PC-3 (cell line): ENCODE results near the gene MTF2. TPM values are rescaled to one million over a fixed set of nuclear protein-coding genes. Genes with fewer than 3 reads are reported as not detected.

ENCODE experiments used
- ATAC-seq: fragments of 200-7000 bp; cut with Tn5 transposase; 2 replicates; pipeline ENCODE4 v1.9.1; 2020; ENCODE audit warnings: mild to moderate bottlenecking, moderate library complexity
- BruUV-seq: library from RNA; stranded (reverse); fragments of 400-500 nt; replicated peaks from 2 replicates; lab custom pipeline; 2021; lab: Mats Ljungman, UMichigan
- CTCF ChIA-PET: fragments of 300-600 bp; sonication (Branson Sonifier 250); formaldehyde crosslinking; loops from one replicate; lab custom pipeline; 2022; ENCODE audit warnings: antibody characterized with exemption; lab: Charles Lee
- POLR2A ChIA-PET: fragments of 300-600 bp; sonication (Branson Sonifier 250); formaldehyde crosslinking; loops from one replicate; lab custom pipeline; 2022; ENCODE audit warnings: antibody characterized with exemption; ENCODE audit not compliant: unreplicated experiment; lab: Charles Lee
- DNase-seq: peaks from one replicate; pipeline ENCODE4 v3.0.0-alpha.2; 2015
- H2AFZ ChIP-seq: fragments of 300-600 bp; sonication (generic); 2 replicates; pipeline ENCODE4 v1.6.0; 2016; ENCODE audit warnings: antibody characterized with exemption, low read length
- H3F3A ChIP-seq: fragments of 300-600 bp; sonication (generic); one replicate; pipeline ENCODE4 v1.6.0; 2017; ENCODE audit warnings: antibody characterized with exemption, low read length, control low read depth, mild to moderate bottlenecking; ENCODE audit not compliant: unreplicated experiment
- H3K27ac ChIP-seq: fragments of 300-600 bp; sonication (generic); 2 replicates; pipeline ENCODE4 v1.5.1; 2016; ENCODE audit warnings: mild to moderate bottlenecking, low read length
- H3K27me3 ChIP-seq: fragments of 300-600 bp; sonication (generic); 2 replicates; pipeline ENCODE4 v1.6.1; 2016; ENCODE audit warnings: low read length, mixed read lengths
- H3K36me3 ChIP-seq: fragments of 300-600 bp; sonication (generic); 2 replicates; pipeline ENCODE4 v1.6.1; 2016; ENCODE audit warnings: low read depth, mixed run types, low read length, mixed read lengths
- H3K4me1 ChIP-seq: fragments of 300-600 bp; sonication (generic); 2 replicates; pipeline ENCODE4 v1.5.1; 2016; ENCODE audit warnings: low read length; ENCODE audit not compliant: insufficient read depth
- H3K4me2 ChIP-seq: fragments of 300-600 bp; sonication (generic); 2 replicates; pipeline ENCODE4 v1.6.0; 2016; ENCODE audit warnings: low read length
- H3K4me3 ChIP-seq: fragments of 300-600 bp; sonication (generic); 2 replicates; pipeline ENCODE4 v1.5.1; 2016; ENCODE audit warnings: mild to moderate bottlenecking, low read length, mixed read lengths
- H3K79me2 ChIP-seq: fragments of 300-600 bp; sonication (generic); 2 replicates; pipeline ENCODE4 v1.6.1; 2017; ENCODE audit warnings: low read length, mixed read lengths
- H3K9ac ChIP-seq: fragments of 300-600 bp; sonication (generic); 2 replicates; pipeline ENCODE4 v1.6.0; 2016; ENCODE audit warnings: mild to moderate bottlenecking, low read length
- H3K9me2 ChIP-seq: fragments of 300-600 bp; sonication (generic); replicated peaks from 2 replicates; pipeline ENCODE4 v1.6.1; 2016; ENCODE audit warnings: mixed run types, low read length, mixed read lengths
- H3K9me3 ChIP-seq: fragments of 300-600 bp; sonication (generic); 2 replicates; pipeline ENCODE4 v1.6.1; 2016; ENCODE audit warnings: low read length, mixed read lengths
- H4K20me1 ChIP-seq: fragments of 300-600 bp; sonication (generic); 2 replicates; pipeline ENCODE4 v1.6.1; 2016; ENCODE audit warnings: low read length, mixed read lengths
- CTCF ChIP-seq: fragments of 300-600 bp; sonication (generic); conservative IDR thresholded peaks from 2 replicates; pipeline ENCODE4 v1.5.1; 2017; ENCODE audit warnings: antibody characterized with exemption, low read depth, mild to moderate bottlenecking, low read length
- EZH2 ChIP-seq: fragments of 300-600 bp; sonication (generic); IDR thresholded peaks from one replicate; pipeline ENCODE4 v1.6.1; 2017; ENCODE audit warnings: antibody characterized with exemption, mild to moderate bottlenecking, low read length; ENCODE audit not compliant: unreplicated experiment
- EZH2phosphoT487 ChIP-seq: fragments of 300-600 bp; sonication (generic); IDR thresholded peaks from 2 replicates; pipeline ENCODE4 v1.6.1; 2018; ENCODE audit warnings: mild to moderate bottlenecking, antibody characterized with exemption, low read length, borderline replicate concordance
- intact Hi-C: fragments of 100-400 bp; cut with micrococcal nuclease; formaldehyde crosslinking; loops from 2 replicates; pipeline ENCODE4 v1.9.0; 2023
- total RNA-seq: library from RNA; depleted of rRNA; stranded (reverse); fragments of >200 nt; gene quantifications from 2 replicates; pipeline ENCODE4 v1.2.3, GENCODE V29; 2014

The MTF2 gene
- total RNA-seq, 1 experiment from 2014 or later: 25.3 TPM

GRCh38 chr1:93120614-93121013 lies 41.5 kb downstream of the MTF2 start:
- Histone ChIP-seq H3K4me1 (no peaks in the 10 kb centered on the region), H3K9me2 (no peaks in the 10 kb centered on the region), H3K79me2 (no peaks in the 10 kb centered on the region), H3K9ac (no peak overlapping the region), H3K4me2 (no peak overlapping the region), H3K36me3 (peaks cover 36% of the 10 kb centered on the region), H4K20me1 (no peaks in the 10 kb centered on the region), H3K4me3 (no peak overlapping the region), H2AFZ (no peak overlapping the region), H3K27ac (no peak overlapping the region), H3K27me3 (no peaks in the 10 kb centered on the region), H3F3A (no peaks in the 10 kb centered on the region), H3K9me3 (no peaks in the 10 kb centered on the region)
- ChIA-PET CTCF (no interaction called here), POLR2A (no interaction called here)
- DNase-seq: no peak
- no peak for ATAC-seq
- no TSS peak for BruUV-seq
- intact Hi-C loops: no loop called here
- no peak for TF ChIP-seq CTCF
- no peak for TF ChIP-seq EZH2

- DNase-seq (no peak), ATAC-seq (no peak)
- CTCF ChIA-PET: interaction anchor here (0.6 kb wide), 1 partner anchor 61 kb away, joined by 3 read pairs; no protein-coding TSS in a partner anchor
- intact Hi-C loops: no loop called here
- no peak overlapping the region for H2AFZ ChIP-seq
- no peak overlapping the region for H3K27ac ChIP-seq
- H3K4me1 ChIP-seq: no peaks in the 10 kb centered on the region
- no peak for TF ChIP-seq EZH2
- no peak for TF ChIP-seq EZH2phosphoT487
- TF ChIP-seq CTCF: no peak
- no peaks in the 10 kb centered on the region for H3K9me3 ChIP-seq
- H3K4me2 ChIP-seq: no peak overlapping the region
- H3K36me3 ChIP-seq: peaks cover 32% of the 10 kb centered on the region
- POLR2A ChIA-PET: no interaction called here
- no peak overlapping the region for H3K9ac ChIP-seq
- H3K9me2 ChIP-seq: no peaks in the 10 kb centered on the region
- no peaks in the 10 kb centered on the region for H3F3A ChIP-seq
- no peaks in the 10 kb centered on the region for H3K79me2 ChIP-seq
- no peaks in the 10 kb centered on the region for H3K27me3 ChIP-seq
- H3K4me3 ChIP-seq: no peak overlapping the region
- H4K20me1 ChIP-seq: no peaks in the 10 kb centered on the region
- BruUV-seq: no TSS peak
These were observed 44.2 kb downstream of the MTF2 start for GRCh38 chr1:93123201-93123783.

- intact Hi-C loops: no loop called here
- no peak overlapping the region for H3K4me3 ChIP-seq
These were observed 45.7 kb downstream of the MTF2 start for GRCh38 chr1:93124556-93125355.

More at GRCh38 chr1:93124556-93125355, 45.7 kb downstream of the MTF2 start:
- Histone ChIP-seq H3K36me3 (peaks cover 27% of the 10 kb centered on the region), H2AFZ (no peak overlapping the region), H3K9me2 (no peaks in the 10 kb centered on the region), H3K27ac (no peak overlapping the region), H4K20me1 (no peaks in the 10 kb centered on the region), H3K9me3 (no peaks in the 10 kb centered on the region), H3K27me3 (no peaks in the 10 kb centered on the region), H3F3A (no peaks in the 10 kb centered on the region), H3K4me2 (no peak overlapping the region), H3K4me1 (no peaks in the 10 kb centered on the region), H3K9ac (no peak overlapping the region), H3K79me2 (no peaks in the 10 kb centered on the region)
- DNase-seq (no peak), ATAC-seq (no peak)
- TF ChIP-seq EZH2 (no peak), CTCF (no peak), EZH2phosphoT487 (no peak)
- CTCF ChIA-PET: no interaction called here
- POLR2A ChIA-PET: interaction anchor here (0.6 kb wide), 1 partner anchor 1113 kb away, joined by 3 read pairs; the partner anchor contains the start of gene ARHGAP29
- BruUV-seq: no TSS peak
